ENCODE results near the gene ABCD4. TPM values are rescaled to one million over a fixed set of nuclear protein-coding genes. Genes with fewer than 3 reads are reported as not detected.

The ABCD4 gene
- total RNA-seq, 2 donors from 2014 or later = 33.4 to 77.3 TPM

GRCh38 chr14:74302152-74302628, 544 bp downstream of the ABCD4 start:
- no peak for DNase-seq (ENCODE audit: low spot score)

GRCh38 chr14:74301594-74302151, 1.1 kb downstream of the ABCD4 start:
- intact Hi-C loops (cut with DNase I) = no loop called here
- H3K27ac ChIP-seq = peak overlapping the region in 1 of 2 donors; percentile 85
- 23% methylated on average over 22 of the region's 22 CpGs for WGBS

More at GRCh38 chr14:74302152-74302628, 544 bp downstream of the ABCD4 start:
- H3K27ac ChIP-seq = peak overlapping the region; percentile 84 to 85
- H3K36me3 ChIP-seq = no peaks in the 10 kb centered on the region
- no peaks in the 10 kb centered on the region for H3K27me3 ChIP-seq (replicated peaks; ENCODE audit: insufficient read depth)
- no peak for TF ChIP-seq POLR2AphosphoS5 (IDR thresholded peaks at IDR 0.05)
- TF ChIP-seq, protein P1, sequence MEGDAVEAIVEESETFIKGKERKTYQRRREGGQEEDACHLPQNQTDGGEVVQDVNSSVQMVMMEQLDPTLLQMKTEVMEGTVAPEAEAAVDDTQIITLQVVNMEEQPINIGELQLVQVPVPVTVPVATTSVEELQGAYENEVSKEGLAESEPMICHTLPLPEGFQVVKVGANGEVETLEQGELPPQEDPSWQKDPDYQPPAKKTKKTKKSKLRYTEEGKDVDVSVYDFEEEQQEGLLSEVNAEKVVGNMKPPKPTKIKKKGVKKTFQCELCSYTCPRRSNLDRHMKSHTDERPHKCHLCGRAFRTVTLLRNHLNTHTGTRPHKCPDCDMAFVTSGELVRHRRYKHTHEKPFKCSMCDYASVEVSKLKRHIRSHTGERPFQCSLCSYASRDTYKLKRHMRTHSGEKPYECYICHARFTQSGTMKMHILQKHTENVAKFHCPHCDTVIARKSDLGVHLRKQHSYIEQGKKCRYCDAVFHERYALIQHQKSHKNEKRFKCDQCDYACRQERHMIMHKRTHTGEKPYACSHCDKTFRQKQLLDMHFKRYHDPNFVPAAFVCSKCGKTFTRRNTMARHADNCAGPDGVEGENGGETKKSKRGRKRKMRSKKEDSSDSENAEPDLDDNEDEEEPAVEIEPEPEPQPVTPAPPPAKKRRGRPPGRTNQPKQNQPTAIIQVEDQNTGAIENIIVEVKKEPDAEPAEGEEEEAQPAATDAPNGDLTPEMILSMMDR (IDR thresholded peaks at IDR 0.05) = peak in 2 of 4 experiments; percentile 31 to 50
- H3K4me3 ChIP-seq = peak overlapping the region; percentile 82 to 85
- intact Hi-C loops (cut with DNase I) = no loop called here
- WGBS = 0% methylated on average over 6 of the region's 6 CpGs
- no peaks in the 10 kb centered on the region for H3K9me3 ChIP-seq
- H3K4me1 ChIP-seq (replicated peaks) = no peaks in the 10 kb centered on the region

DNA sequence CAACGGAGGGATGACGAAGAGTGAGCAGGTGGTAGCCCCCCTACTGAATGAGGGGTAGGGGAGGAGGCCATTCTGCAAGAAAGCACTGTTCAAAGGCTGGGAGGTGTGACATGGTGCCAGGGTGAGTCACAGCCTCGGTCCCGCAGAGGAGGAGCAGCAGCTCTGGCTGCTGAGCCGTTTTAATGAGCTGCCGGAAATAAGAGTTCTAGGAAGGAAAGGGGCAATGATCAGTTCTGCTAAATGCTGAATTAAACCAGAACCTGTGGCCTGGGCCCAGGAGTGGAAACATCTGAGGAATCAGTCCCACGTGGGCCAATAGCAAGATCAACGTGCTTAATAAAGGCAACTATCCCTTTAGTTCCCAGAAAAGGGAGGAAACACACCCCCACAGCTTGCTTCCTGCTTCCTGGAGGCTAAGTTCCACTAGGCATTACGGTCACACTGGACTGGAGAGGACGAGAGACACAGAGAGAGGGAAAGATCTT, 3.6 kb downstream of the ABCD4 start:
- TF ChIP-seq POLR2A (IDR thresholded peaks at IDR 0.05) = no peak
- TF ChIP-seq, protein P1 (IDR thresholded peaks at IDR 0.05) = no peak
- no peak for TF ChIP-seq POLR2AphosphoS5 (IDR thresholded peaks at IDR 0.05)
- H3K27ac ChIP-seq = no peak overlapping the region
- H3K27me3 ChIP-seq (replicated peaks; ENCODE audit: insufficient read depth) = no peaks in the 10 kb centered on the region
- WGBS = 48% methylated on average over 10 of the region's 10 CpGs
- DNase-seq (ENCODE audit: low spot score) = no peak
- no peaks in the 10 kb centered on the region for H3K36me3 ChIP-seq
- H3K4me1 ChIP-seq (replicated peaks) = no peaks in the 10 kb centered on the region
- no peaks in the 10 kb centered on the region for H3K9me3 ChIP-seq
- H3K4me3 ChIP-seq = no peak overlapping the region
- intact Hi-C loops (cut with DNase I) = no loop called here

More at GRCh38 chr14:74301594-74302151, 1.1 kb downstream of the ABCD4 start:
- Histone ChIP-seq H3K36me3 (no peaks in the 10 kb centered on the region), H3K4me1 (replicated peaks) (no peaks in the 10 kb centered on the region), H3K9me3 (no peaks in the 10 kb centered on the region), H3K4me3 (peak overlapping the region; percentile 82 to 85), H3K27me3 (replicated peaks; ENCODE audit: insufficient read depth) (no peaks in the 10 kb centered on the region)
- TF ChIP-seq POLR2A (IDR thresholded peaks at IDR 0.05) (no peak), POLR2AphosphoS5 (IDR thresholded peaks at IDR 0.05) (no peak)
- TF ChIP-seq, protein P1 (IDR thresholded peaks at IDR 0.05) = no peak
- DNase-seq (ENCODE audit: low spot score) = no peak

DNA sequence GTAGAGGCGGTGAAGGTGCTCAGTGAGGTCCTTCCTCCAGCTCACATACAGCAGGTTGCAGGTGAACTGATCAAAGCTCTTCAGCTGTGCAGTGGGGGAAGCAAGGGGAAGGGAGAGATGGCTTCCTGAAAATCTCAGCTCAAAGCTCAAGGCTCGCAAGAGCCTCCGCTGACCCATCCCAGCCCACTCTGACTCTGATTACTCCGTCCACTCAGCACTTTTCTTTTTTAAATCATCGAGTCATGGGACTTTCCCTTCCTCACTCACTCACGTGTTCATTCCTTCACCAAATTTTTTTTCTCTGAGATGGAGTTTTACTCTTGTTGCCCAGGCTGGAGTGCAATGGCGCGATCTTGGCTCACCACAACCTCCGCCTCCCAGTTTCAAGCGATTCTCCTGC, 4.7 kb downstream of the ABCD4 start:
- Histone ChIP-seq H3K4me3 (no peak overlapping the region), H3K36me3 (no peaks in the 10 kb centered on the region), H3K4me1 (replicated peaks) (no peaks in the 10 kb centered on the region), H3K9me3 (no peaks in the 10 kb centered on the region), H3K27me3 (replicated peaks; ENCODE audit: insufficient read depth) (no peaks in the 10 kb centered on the region), H3K27ac (no peak overlapping the region)
- WGBS = 91% methylated on average over 10 of the region's 10 CpGs
- no peak for DNase-seq (ENCODE audit: low spot score)
- TF ChIP-seq, protein P1 (IDR thresholded peaks at IDR 0.05) = no peak
- TF ChIP-seq POLR2A (IDR thresholded peaks at IDR 0.05) = no peak
- intact Hi-C loops (cut with DNase I) = no loop called here

GRCh38 chr14:74296037-74296467, 6.7 kb downstream of the ABCD4 start:
- no peak overlapping the region for H3K27ac ChIP-seq
- no peaks in the 10 kb centered on the region for H3K27me3 ChIP-seq (replicated peaks; ENCODE audit: insufficient read depth)
- no peaks in the 10 kb centered on the region for H3K4me1 ChIP-seq (replicated peaks)
- no peaks in the 10 kb centered on the region for H3K9me3 ChIP-seq
- WGBS = 86% methylated on average over 9 of the region's 9 CpGs
- no peak overlapping the region for H3K4me3 ChIP-seq
- TF ChIP-seq POLR2AphosphoS5 (IDR thresholded peaks at IDR 0.05) (no peak), POLR2A (IDR thresholded peaks at IDR 0.05) (no peak)
- TF ChIP-seq, protein P1 (IDR thresholded peaks at IDR 0.05) = no peak
- peaks cover 0 to 6% of the 10 kb centered on the region in 2 donors for H3K36me3 ChIP-seq
- intact Hi-C loops (cut with DNase I) = no loop called here
- DNase-seq (ENCODE audit: low spot score) = no peak
